Transverse colon (tissue), 3 donors: Measurements from ENCODE around the gene PDE4D.

Experiments used
- CTCF ChIP-seq, 5 experiments: fragments of 200-600 bp in 3 of 5; fragments of 450-650 bp in 2 of 5; sonication (generic) in 3 of 5; IDR thresholded peaks; 1 replicate in 2 of 5; 2 replicates in 3 of 5; pipeline ENCODE4 v1.5.1; 2016 to 2017; ENCODE audit warnings: antibody characterized with exemption in 5 of 5, inconsistent platforms in 3 of 5, mild to moderate bottlenecking in 2 of 5, moderate library complexity in 1 of 5
- EP300 ChIP-seq: sonication (generic); formaldehyde crosslinking; IDR thresholded peaks from one replicate; pipeline ENCODE4 v1.6.1; 2017; ENCODE audit warnings: antibody characterized with exemption, low read depth

DNA sequence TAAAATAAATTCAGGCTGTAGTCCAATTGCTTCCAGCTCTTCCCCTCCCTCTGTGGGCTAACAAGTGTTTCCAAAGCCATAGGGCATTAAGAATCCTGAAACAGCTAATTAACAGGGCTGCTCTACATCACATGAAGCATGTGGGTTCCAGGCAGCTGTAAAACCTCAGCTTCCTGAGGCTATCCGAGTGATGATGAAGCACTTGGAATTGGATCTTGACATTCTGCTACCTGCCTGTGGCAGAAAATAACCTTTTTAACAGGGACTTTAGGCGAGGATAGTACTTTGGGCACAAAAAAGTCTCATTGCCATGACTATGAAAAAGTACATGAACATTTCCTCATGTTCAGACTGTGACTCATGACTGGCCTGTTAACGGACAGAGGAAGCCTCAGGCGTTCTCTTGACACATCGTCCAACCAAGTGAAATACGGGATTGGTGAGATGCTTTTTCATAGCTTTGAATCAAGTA, 107.2 kb downstream of the PDE4D start:
- TF ChIP-seq CTCF (IDR thresholded peaks at IDR 0.05) (no peak), EP300 (no peak)
